Mesothelial cell of epicardium (in vitro differentiated cells): ENCODE measurements around the gene SPIN3. TPM values are rescaled to one million over a fixed set of nuclear protein-coding genes. Genes with fewer than 3 reads are reported as not detected.
"Not testable (repeated sequence)": the region's sequence is repeated elsewhere in the genome, so short reads cannot be mapped to it uniquely, and the experiment has no call there.

Experiments
- DNase-seq, 2 experiments: peaks; one replicate each; pipeline ENCODE4 v3.0.0; 2021; ENCODE audit warnings: low spot score in 2 of 2; ENCODE audit not compliant: unreplicated experiment in 2 of 2
- H3K27ac Mint-ChIP-seq: 2 replicates; pipeline ENCODE4 v1.8.0; 2021; ENCODE audit warnings: mixed read lengths
- H3K27me3 Mint-ChIP-seq: 2 replicates; pipeline ENCODE4 v1.8.0; 2021; ENCODE audit warnings: low read depth, mixed read lengths
- H3K36me3 Mint-ChIP-seq: 2 replicates; pipeline ENCODE4 v1.8.0; 2021; ENCODE audit warnings: mixed read lengths
- H3K4me1 Mint-ChIP-seq: 2 replicates; pipeline ENCODE4 v1.8.0; 2021; ENCODE audit warnings: mixed read lengths
- H3K4me3 Mint-ChIP-seq: 2 replicates; pipeline ENCODE4 v1.8.0; 2021; ENCODE audit warnings: mild to moderate bottlenecking, moderate library complexity, mixed read lengths
- H3K9me3 Mint-ChIP-seq: 2 replicates; pipeline ENCODE4 v1.8.0; 2021; ENCODE audit warnings: mixed read lengths
- CTCF ChIP-seq: fragments of 200-600 bp; sonication (generic); IDR thresholded peaks from one replicate; pipeline ENCODE4 v1.5.0; 2021; ENCODE audit warnings: antibody characterized with exemption; ENCODE audit not compliant: unreplicated experiment
- total RNA-seq: library from RNA; stranded (reverse); gene quantifications from 3 replicates; pipeline ENCODE4 v1.2.1, GENCODE V29; 2021

The SPIN3 gene
- total RNA-seq, 1 donor from 2014 or later: 19.4 TPM

GRCh38 chrX:56947699-56948098 lies 47.6 kb downstream of the SPIN3 start:
- TF ChIP-seq CTCF: no peak
- Mint-ChIP-seq H3K4me3 (no peak overlapping the region), H3K27ac (no peak overlapping the region), H3K27me3 (no peaks in the 10 kb centered on the region), H3K4me1 (no peaks in the 10 kb centered on the region), H3K9me3 (peaks cover 72% of the 10 kb centered on the region), H3K36me3 (peaks cover 11% of the 10 kb centered on the region)
- no peak for DNase-seq

GRCh38 chrX:56946201-56946600 lies 49.1 kb downstream of the SPIN3 start:
- H3K27me3 Mint-ChIP-seq, DNase-seq, H3K4me1 Mint-ChIP-seq, H3K36me3 Mint-ChIP-seq, H3K4me3 Mint-ChIP-seq, H3K27ac Mint-ChIP-seq: not testable (repeated sequence)
- peaks cover 70% of the 10 kb centered on the region for H3K9me3 Mint-ChIP-seq

- H3K4me3 Mint-ChIP-seq, DNase-seq, H3K27ac Mint-ChIP-seq: not testable (repeated sequence)
These were observed 50.1 kb downstream of the SPIN3 start for GRCh38 chrX:56945226-56945625.

GRCh38 chrX:56943264-56943663 lies 52.1 kb downstream of the SPIN3 start:
- H3K27me3 Mint-ChIP-seq: no peaks in the 10 kb centered on the region
- TF ChIP-seq CTCF: no peak
- peaks cover 73% of the 10 kb centered on the region for H3K9me3 Mint-ChIP-seq
- DNase-seq: no peak
- H3K4me1 Mint-ChIP-seq: no peaks in the 10 kb centered on the region
- H3K36me3 Mint-ChIP-seq: peaks cover 3% of the 10 kb centered on the region
- no peak overlapping the region for H3K4me3 Mint-ChIP-seq
- H3K27ac Mint-ChIP-seq: no peak overlapping the region

More at GRCh38 chrX:56945226-56945625, 50.1 kb downstream of the SPIN3 start:
- peaks cover 70% of the 10 kb centered on the region for H3K9me3 Mint-ChIP-seq
- not testable (repeated sequence) for H3K27me3 Mint-ChIP-seq, H3K36me3 Mint-ChIP-seq, H3K4me1 Mint-ChIP-seq

Other genes with a start within 250 kb of the SPIN3 start
- 19.7 to 20.5 TPM (median 19.9 TPM) in 3 replicates for gene SPIN2B, start 126.0 kb upstream of the SPIN3 start, total RNA-seq
- 4.1 to 5.3 TPM (median 4.2 TPM) in 3 replicates for gene SPIN2A, start 141.9 kb upstream of the SPIN3 start, total RNA-seq